GM21717 (cell line): ENCODE results near the gene CYYR1.

Source experiments
- ATAC-seq: cut with Tn5 transposase; IDR thresholded peaks from one replicate; pipeline ENCODE4 v1.9.1; 2021; ENCODE audit warnings: mild to moderate bottlenecking, moderate library complexity; ENCODE audit not compliant: unreplicated experiment

CYYR1 gene

GRCh38 chr21:26572702-26573381, at the start of gene CYYR1:
TSS of gene CYYR1 (minus strand) at chr21:26573286. CDS start at chr21:26572940, 346 bp downstream.
- no peak for ATAC-seq

GRCh38 chr21:26617176-26617575, 44.1 kb upstream of the CYYR1 start:
- ATAC-seq = no peak

- ATAC-seq = no peak
These were observed 41.2 kb upstream of the CYYR1 start for GRCh38 chr21:26614251-26614650.

DNA sequence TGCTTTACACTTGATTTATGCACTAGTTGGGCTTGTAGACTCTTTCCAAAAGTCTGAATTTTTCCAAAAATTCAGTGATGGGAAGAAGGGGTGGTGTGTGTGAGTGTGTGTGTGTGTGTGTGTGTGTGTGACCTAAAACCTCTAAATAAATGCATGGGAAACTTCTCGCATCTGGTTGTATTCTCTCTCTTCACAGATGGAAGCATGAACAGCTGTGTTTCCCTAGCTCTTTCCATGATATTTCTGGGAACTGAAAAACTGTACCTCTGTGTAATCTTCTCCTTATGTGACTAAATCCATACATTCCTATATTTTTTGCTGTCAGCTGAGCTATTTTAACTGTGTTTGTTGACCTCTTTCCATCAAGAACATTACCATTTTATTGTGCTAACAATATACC, 26.2 kb upstream of the CYYR1 start:
- no peak for ATAC-seq

GRCh38 chr21:26597981-26598380, 24.9 kb upstream of the CYYR1 start:
- no peak for ATAC-seq

DNA sequence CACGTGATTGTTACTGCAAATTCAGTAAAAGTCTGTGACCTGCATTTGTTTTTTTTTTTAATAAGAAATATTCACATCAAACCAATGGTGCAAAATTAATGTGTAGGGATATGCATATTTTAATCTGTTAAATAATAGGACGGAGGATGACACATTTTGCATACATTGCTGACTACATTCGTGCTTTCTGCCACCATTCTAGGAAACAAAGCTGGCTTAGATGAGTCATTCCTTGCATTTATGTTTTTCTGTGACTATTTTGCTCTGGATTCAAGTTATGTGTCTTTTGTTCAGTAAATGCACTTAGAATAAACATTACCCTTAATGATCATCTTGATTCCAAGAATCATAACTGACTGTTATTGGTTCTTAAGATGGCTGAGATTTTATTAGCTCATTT, 23.9 kb upstream of the CYYR1 start:
- ATAC-seq = no peak

GRCh38 chr21:26595971-26596370, 22.9 kb upstream of the CYYR1 start:
- ATAC-seq = no peak

DNA sequence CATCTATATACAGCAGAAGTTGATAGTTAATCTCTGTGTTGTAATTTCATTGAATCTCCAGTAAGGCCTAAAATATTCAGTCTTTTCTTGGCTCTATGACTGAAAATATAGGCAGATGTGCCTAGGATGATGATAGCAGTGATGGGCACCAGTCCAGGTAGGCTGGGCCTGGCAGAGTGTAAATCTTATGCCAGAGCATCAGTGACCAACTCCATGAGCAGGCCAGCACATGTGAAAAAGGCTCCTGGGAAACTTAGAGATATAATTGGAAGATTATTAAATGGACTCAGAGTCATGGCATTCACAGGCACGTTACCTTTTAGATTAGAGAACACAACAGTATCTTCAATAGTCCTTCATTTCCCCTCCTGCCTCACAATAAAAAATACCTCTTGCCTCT, 20.7 kb upstream of the CYYR1 start:
- no peak for ATAC-seq

GRCh38 chr21:26591543-26591942, 18.5 kb upstream of the CYYR1 start:
- no peak for ATAC-seq

- ATAC-seq = no peak
These were observed 15.4 kb upstream of the CYYR1 start for GRCh38 chr21:26588446-26588845.

DNA sequence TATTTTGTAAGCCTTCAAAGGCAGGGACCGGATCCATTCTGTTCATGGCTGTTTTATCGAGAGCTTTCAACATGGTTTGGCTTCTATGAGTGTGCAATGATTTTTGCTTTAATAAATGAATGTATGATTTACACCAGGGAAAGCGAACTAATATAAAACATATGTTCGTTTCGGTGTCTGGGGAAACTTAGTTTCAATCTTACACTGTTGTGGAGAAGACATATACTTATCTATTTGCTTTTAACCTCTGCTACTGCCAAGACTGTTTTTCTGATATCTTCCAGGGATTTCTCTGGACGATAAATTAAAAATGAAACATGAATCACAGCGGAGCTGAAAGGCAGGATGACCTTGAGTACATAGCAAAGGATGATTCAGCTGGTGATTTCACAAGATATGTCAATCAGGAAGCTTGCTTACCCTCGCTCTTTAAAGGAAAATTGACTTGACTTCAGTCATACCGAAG, 14.7 kb upstream of the CYYR1 start:
- no peak for ATAC-seq

DNA sequence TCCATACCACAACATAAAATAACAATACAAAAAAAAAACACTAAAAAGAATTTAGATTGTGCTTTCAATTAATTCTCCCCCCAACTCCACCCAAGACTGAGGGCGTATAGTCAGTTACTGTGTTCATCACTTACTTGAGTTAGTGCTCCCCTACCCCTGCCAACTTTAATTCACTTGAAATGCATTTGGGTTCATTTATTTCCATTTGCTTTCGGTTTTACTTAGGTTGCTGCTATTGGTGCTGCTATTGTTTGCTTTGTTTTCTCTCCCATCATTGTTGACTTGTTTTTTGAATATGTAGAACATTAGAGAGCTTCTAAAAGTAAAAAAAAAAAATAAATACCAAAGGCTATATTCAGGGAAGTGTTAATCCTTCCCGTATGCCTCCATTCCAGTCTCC, 10.7 kb upstream of the CYYR1 start:
- ATAC-seq = no peak

GRCh38 chr21:26581818-26582217, 8.7 kb upstream of the CYYR1 start:
- no peak for ATAC-seq

- no peak for ATAC-seq
These were observed 897 bp downstream of the CYYR1 start for GRCh38 chr21:26572076-26572701.

DNA sequence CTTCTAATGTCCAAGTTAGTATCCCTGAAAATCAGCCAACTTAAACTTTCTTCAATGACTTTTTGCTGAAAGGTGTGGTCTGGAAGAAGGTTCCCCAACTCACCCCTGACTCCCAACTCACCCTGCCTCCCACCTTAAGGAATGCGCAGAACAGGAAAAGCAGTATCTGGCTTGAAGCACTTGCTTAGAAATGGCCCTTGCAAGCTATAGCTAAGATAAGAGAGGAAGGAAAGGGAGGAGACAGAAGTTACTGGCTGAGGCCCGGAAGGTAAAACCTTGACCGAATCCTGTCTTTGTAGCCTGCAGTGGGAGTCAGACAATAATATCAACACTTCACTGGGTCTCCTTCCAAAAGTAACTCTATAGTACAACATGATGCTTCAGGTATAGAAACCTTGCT, 2.9 kb downstream of the CYYR1 start:
- no peak for ATAC-seq

- no peak for ATAC-seq
These were observed 7.5 kb downstream of the CYYR1 start for GRCh38 chr21:26565546-26565945.

GRCh38 chr21:26565111-26565510, 8.0 kb downstream of the CYYR1 start:
- no peak for ATAC-seq

GRCh38 chr21:26563856-26564503, 9.1 kb downstream of the CYYR1 start:
- ATAC-seq = no peak

- ATAC-seq = no peak
These were observed 12.5 kb downstream of the CYYR1 start for GRCh38 chr21:26560612-26561011.

DNA sequence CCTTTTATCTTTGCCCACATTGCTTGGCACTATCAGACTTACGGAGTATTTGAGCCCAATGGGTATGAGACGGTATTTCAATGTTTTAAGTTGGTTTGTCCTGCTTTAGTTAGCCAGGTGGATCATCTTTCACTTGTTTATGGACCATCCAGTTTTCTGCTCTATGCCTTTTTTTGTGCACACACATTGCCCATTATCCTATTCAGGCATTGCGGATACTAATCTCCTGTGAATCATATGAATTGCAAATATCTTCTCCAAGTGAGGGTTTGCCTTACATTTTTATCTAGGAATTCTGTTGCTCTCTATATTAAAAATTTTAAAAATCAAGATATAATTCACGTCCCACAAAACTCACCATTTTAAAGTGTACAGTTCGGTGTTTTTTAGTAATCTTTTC, 14.0 kb downstream of the CYYR1 start:
- no peak for ATAC-seq

GRCh38 chr21:26557106-26557505, 16.0 kb downstream of the CYYR1 start:
- ATAC-seq = no peak

DNA sequence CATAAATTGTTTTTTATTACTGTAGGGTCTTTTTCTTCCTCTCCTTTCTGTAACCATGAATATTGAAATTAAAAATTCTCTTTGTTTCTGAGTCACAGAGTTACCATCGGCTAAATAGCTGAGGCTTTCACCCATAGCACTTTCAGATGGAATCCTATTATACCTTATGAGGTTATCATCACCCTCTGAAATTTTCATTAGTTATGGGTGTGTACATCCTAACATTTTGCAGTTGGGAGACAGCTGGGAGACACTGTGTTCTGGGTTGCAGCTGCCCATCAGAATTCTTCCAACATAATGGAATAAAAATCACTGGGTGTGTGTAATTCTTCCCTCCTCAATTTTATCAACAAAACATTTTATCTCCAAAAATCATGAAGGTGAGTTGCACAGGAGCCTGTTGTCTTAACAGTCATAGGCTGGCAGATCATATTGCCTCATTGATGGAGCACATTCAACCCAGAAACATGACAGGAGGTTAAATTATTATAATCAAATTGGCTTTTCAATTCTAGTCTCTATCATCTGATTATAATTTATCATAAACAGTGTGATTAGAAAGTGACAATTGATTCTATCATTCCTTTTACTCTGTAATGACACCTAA, 17.4 kb downstream of the CYYR1 start:
- ATAC-seq = no peak
